ENCODE results near the gene CYFIP2. TPM values are rescaled to one million over a fixed set of nuclear protein-coding genes. Genes with fewer than 3 reads are reported as not detected.
"Not testable (repeated sequence)": the region's sequence is repeated elsewhere in the genome, so short reads cannot be mapped to it uniquely, and the experiment has no call there.

The CYFIP2 gene
- total RNA-seq, 1 experiment from 2014 or later, result 10.6 TPM

GRCh38 chr5:157390133-157390532, 124.2 kb downstream of the CYFIP2 start:
- DNase-seq (ENCODE audit: low spot score), result no peak

GRCh38 chr5:157390551-157391297, 124.8 kb downstream of the CYFIP2 start:
- peak; percentile 93 for DNase-seq (ENCODE audit: low spot score)

DNA sequence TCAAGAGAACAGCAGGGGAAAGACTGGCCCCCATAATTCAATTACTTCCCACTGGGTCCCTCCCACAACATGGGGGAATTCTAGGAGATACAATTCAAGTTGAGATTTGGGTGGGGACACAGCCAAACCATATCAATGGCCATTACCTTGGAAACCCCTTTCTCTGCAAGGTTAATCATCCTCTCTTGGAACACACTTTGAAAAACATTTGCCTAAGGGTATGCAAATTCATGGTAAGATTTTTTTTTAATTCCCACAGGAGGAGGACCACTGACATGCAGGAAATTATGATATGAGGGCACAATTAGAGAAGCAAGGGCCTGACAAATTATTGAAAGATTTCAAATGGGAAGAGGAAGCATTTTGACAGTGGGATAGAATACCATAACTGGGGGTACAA, 132.4 kb downstream of the CYFIP2 start:
- DNase-seq (ENCODE audit: low spot score), result no peak

GRCh38 chr5:157400741-157401495, 135.0 kb downstream of the CYFIP2 start:
- DNase-seq (ENCODE audit: low spot score), result no peak

DNA sequence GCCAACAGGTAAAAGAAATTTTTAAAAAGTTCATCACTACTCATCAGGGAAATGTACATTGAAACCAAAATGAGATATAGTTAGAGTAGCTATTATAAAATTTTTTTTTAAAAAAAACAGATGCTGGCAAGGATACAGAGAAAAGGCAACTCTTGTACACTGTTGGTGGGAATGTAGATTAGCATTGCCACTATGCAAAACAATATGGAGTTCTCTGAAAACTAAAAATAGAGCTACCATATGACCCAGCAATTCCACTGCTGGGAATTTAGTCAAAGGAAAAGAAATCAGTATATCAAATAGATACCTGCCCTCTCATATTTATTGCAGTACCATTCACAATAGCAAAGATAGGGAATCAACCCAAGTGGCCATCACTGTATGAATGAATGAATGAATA, 149.9 kb downstream of the CYFIP2 start:
- no peak for DNase-seq (ENCODE audit: low spot score)

DNA sequence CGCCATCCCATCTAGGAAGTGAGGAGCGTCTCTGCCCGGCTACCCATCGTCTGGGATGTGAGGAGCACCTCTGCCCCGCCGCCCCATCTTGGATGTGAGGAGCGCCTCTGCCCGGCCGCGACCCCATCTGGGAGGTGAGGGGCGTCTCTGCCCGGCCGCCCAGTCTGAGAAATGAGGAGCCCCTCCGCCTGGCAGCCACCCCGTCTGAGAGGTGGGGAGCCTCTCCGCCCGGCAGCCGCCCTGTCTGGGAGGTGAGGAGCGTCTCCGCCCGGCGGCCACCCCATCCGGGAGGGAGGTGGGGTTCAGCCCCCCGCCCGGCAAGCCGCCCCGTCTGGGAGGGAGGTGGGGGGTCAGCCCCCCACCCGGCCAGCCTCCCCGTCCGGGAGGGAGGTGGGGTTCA, 153.6 kb downstream of the CYFIP2 start:
- DNase-seq (ENCODE audit: low spot score), result not testable (repeated sequence)

DNA sequence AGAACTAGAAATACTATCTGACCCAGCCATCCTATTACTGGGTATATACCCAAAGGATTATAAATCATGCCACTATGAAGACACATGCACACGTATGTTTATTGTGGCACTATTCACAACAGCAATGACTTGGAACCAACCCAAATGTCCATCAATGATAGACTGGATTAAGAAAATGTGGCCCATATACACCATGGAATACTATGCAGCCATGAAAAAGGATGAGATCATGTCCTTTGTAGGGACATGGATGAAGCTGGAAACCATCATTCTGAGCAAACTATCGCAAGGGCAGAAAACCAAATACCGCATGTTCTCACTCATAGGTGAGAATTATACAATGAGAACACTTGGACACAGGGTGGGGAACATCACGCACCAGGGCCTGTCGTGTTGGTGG, 164.0 kb downstream of the CYFIP2 start:
- not testable (repeated sequence) for DNase-seq (ENCODE audit: low spot score)

DNA sequence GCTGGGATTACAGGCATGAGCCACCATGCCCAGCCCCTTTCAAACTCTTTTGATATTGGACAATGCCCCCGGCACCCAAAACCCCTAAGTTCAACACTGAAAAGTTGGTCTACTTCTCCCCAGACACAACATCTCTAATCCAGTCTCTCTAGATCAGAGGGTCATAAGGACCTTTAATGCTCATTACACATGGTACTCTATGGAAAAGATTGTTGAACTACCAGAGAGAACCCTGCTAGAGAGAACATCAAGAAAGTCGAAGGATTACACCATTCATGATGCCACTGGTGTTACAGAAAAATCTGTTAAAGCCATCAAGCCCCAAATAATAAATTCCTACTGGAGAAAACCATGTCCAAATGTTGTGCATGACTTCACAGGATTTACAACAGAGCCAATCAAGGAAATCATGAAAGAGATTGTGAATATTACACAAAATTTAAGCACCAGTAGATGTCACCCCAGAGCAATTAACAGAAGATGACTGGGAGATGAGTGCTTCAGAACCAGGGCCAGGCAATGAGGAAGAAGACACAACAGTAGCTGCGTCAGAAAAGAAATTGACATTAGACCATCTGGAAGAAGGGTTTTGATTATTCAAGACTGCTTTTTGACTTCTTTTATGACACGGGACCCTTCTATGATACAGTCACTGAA, 165.7 kb downstream of the CYFIP2 start:
- peak; percentile 37 for DNase-seq (ENCODE audit: low spot score)

DNA sequence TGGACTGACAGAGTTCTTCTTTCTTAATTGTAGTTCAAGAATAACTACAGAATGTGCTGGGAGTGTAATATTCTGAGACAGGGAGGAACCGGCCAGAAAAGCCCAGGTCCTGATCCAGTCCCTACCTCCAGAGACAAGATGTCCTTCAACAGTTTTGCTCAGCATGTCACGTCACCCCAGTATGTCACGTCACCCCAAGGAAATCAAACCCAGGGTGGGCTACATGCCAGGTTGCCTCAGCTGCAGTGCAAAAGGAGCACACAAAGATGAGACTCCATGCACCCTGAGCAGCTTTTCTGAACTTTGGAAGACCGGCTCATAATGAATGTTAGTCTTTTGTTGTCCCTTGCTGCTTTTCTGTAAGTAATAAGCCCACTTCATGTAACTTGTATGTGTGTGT, 168.2 kb downstream of the CYFIP2 start:
- no peak for DNase-seq (ENCODE audit: low spot score)

DNA sequence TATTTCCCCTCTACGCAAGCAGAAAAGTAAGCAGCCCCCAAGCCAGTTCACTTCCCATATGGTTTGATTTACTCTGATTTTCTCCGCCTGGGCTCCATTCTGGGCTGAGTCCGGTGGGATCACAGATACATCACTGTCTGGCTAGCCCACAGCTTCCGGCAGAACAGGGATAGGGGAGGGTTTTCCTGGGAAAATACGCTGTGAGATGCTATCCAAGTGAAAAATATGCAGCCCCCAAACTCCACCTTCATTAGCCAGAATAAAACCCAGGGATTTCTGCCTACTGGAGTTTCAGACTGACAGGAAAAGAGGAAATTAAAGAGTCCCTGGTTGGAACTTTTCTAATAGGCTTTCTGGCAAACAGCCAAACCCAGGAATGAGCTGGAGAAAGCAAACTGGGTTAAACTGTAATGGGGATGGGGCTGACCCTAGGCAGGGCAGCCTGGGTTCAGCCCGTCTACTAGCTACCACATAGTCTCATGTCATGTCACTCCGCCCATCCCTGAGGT, 177.2 kb downstream of the CYFIP2 start:
- DNase-seq (ENCODE audit: low spot score), result no peak

- DNase-seq (ENCODE audit: low spot score), result no peak
These were observed 178.3 kb downstream of the CYFIP2 start for GRCh38 chr5:157444224-157444623.

Other genes with a start within 250 kb of the CYFIP2 start
- 0.04 and 0.29 TPM in 2 replicates for gene HAVCR1, start 207.0 kb upstream of the CYFIP2 start, total RNA-seq (2014; rRNA removed; shearing (Covaris generic))
- gene HAVCR2, start 157.1 kb upstream of the CYFIP2 start, total RNA-seq (2014; rRNA removed; shearing (Covaris generic)), result 0.02 TPM in 1 of 2 replicates, not detected in the other
- 10.4 and 20.0 TPM in 2 replicates for gene MED7, start 123.3 kb upstream of the CYFIP2 start, total RNA-seq (2014; rRNA removed; shearing (Covaris generic))
- not detected in 2 replicates for gene GARIN3, start 99.9 kb upstream of the CYFIP2 start, total RNA-seq (2014; rRNA removed; shearing (Covaris generic))
- gene ITK, start 85.3 kb upstream of the CYFIP2 start, total RNA-seq (2014; rRNA removed; shearing (Covaris generic)), result 0.02 TPM in 1 of 2 replicates, not detected in the other
- not detected in 2 replicates for gene NIPAL4, start 194.1 kb downstream of the CYFIP2 start, total RNA-seq (2014; rRNA removed; shearing (Covaris generic))

All from H4 (cell line).